ENCODE measurements around the gene AK3. TPM values are rescaled to one million over a fixed set of nuclear protein-coding genes. Genes with fewer than 3 reads are reported as not detected.

Gene AK3
- total and polyA plus RNA-seq, 4 experiments from 2014 or later = 23.1 to 47.9 (median 26.8) TPM

DNA sequence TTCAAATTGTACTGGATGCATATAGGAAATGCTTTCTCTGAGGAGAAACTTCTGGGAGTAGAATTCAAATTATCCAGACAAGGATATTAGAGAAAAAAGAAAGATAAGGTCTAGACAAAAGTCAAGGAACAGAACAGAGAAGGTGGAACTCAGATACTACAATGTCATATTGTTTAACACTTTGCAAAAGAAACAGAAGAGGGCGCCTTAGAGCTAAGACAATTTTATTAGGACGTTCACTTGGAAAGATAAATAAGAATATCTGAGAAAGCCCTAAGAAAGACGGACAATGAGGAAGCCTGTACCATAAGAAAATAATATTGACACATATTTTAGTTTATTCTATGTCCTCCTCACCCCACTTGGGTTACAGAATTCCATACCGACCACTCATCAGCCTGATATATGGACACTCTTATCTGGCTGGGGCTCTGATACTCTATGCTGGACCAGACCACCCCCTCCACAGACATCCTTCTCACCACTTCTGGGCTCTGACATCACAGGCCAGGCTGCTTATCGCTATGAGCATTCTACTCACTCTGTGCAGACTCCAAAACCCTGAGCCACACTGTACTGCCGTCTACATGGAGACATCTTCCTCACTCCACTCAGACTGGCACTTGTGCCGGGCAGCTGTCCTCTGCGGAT is 9.1 kb upstream of the AK3 start:
- POLR2A ChIA-PET (ENCODE audit: partially characterized antibody) = interaction anchor here (1.3 to 1.9 kb wide), 3 partner anchors 9 to 82 kb away, joined by 3 to 10 read pairs (median 3); partner anchors contain the start of gene AK3
- Mint-ChIP-seq H3K4me3 (no peak overlapping the region), H3K27me3 (no peaks in the 10 kb centered on the region), H3K4me1 (peaks cover 4 to 7% (median 5%) of the 10 kb centered on the region in 4 donors), H3K27ac (no peak overlapping the region), H3K9me3 (no peaks in the 10 kb centered on the region), H3K36me3 (no peaks in the 10 kb centered on the region)
- Histone ChIP-seq H3K4me1 (ENCODE audit: insufficient read depth, low read length) (no peaks in the 10 kb centered on the region), H3K27me3 (ENCODE audit: insufficient read depth, low read length) (no peaks in the 10 kb centered on the region), H3K36me3 (ENCODE audit: insufficient read depth, low read length) (no peaks in the 10 kb centered on the region), H3K27ac (ENCODE audit: low read depth, low read length) (no peak overlapping the region), H3K4me3 (ENCODE audit: low read length in 2 of 2) (no peak overlapping the region), H3K9me3 (ENCODE audit: control insufficient read depth in 1 of 2, low read length in 2 of 2) (no peaks in the 10 kb centered on the region)
- DNase-seq = peak in 4 of 5 donors; percentile 29 to 42 (median 32)
- intact Hi-C loops (cut with micrococcal nuclease) = loop anchor here (1.0 kb wide), 1 partner anchor 146 kb away; no protein-coding TSS in a partner anchor
- CTCF ChIA-PET (ENCODE audit: partially characterized antibody) = interaction anchor here (0.7 to 16.6 kb wide), 12 partner anchors 8 to 851 kb away, joined by 3 to 249 read pairs (median 4); partner anchors contain the start of genes AK3 and JAK2

DNA sequence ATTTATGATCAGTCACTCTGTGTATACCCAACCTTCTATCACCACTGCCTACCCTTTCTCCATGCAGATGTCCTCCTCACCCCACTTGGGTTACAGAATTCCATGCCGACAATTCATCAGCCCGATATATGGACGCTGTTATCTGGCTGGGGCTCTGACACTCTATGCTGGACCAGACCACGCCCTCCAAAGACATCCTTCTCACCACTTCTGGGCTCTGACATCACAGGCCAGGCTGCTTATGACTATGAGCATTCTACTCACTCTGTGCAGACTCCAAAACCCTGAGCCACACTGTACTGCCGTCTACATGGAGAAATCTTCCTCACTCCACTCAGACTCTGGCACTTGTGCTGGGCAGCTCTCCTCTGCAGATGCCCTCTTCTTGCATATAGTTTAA is 7.6 kb upstream of the AK3 start:
- Mint-ChIP-seq H3K27me3 (no peaks in the 10 kb centered on the region), H3K4me1 (peaks cover 4 to 7% (median 5%) of the 10 kb centered on the region in 4 donors), H3K27ac (no peak overlapping the region), H3K9me3 (no peaks in the 10 kb centered on the region), H3K4me3 (no peak overlapping the region), H3K36me3 (no peaks in the 10 kb centered on the region)
- ChIA-PET POLR2A (ENCODE audit: partially characterized antibody) (interaction anchor here (1.9 kb wide), 1 partner anchor 8 kb away, joined by 10 read pairs; the partner anchor contains the start of gene AK3), CTCF (ENCODE audit: partially characterized antibody) (interaction anchor here (0.8 to 16.6 kb wide), 6 partner anchors 7 to 852 kb away, joined by 3 to 249 read pairs (median 16); partner anchors contain the start of genes AK3 and JAK2)
- Histone ChIP-seq H3K27ac (ENCODE audit: low read depth, low read length) (no peak overlapping the region), H3K4me1 (ENCODE audit: insufficient read depth, low read length) (no peaks in the 10 kb centered on the region), H3K4me3 (ENCODE audit: low read length in 2 of 2) (no peak overlapping the region), H3K9me3 (ENCODE audit: control insufficient read depth in 1 of 2, low read length in 2 of 2) (no peaks in the 10 kb centered on the region), H3K27me3 (ENCODE audit: insufficient read depth, low read length) (no peaks in the 10 kb centered on the region), H3K36me3 (ENCODE audit: insufficient read depth, low read length) (no peaks in the 10 kb centered on the region)
- intact Hi-C loops (cut with micrococcal nuclease) = no loop called here
- no peak for DNase-seq

DNA sequence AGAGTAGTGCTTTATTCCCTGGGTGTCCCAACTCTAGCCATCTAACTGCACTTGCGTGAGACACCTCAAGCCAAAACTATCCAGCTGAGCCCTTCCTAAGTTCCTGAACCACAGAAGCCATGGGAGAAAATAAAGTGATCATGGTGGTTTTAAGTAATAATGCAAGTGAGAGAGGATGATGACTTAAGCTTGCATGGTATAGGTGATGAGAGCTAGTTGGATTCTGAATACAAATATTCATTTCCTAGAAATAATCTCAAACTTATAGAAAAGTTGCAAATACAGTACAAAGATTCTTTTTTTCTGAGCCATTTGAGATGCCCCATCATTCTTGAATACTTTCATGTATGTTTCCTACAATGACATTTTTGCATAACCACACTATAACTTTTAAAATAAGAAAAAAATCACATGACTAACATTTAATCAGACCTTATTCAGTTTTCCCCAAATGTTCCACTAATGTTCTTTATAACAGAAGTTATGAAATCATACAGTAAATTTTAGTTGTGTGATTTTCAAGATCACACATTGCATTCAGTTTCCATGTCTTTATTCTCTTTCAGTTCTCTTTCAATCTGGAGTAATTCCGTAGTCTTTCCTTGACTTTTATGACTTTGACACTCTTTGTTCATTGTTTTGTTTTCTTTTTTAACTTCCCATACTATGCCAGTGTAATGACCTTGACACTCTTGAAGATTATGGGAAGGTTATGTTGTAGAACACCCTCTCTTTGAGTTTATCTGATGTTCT is 5.5 kb upstream of the AK3 start:
- H3K4me3 Mint-ChIP-seq = no peak overlapping the region
- H3K4me3 ChIP-seq (ENCODE audit: low read length in 2 of 2) = no peak overlapping the region
- no peaks in the 10 kb centered on the region for H3K9me3 ChIP-seq (ENCODE audit: control insufficient read depth in 1 of 2, low read length in 2 of 2)
- ChIA-PET POLR2A (ENCODE audit: partially characterized antibody) (no interaction called here), CTCF (ENCODE audit: partially characterized antibody) (interaction anchor here (1.4 to 10.9 kb wide), 3 partner anchors 9 to 19 kb away, joined by 3 to 152 read pairs (median 5); no protein-coding TSS in a partner anchor)
- peak overlapping the region in 2 of 7 donors; percentile 7 to 58 for H3K27ac Mint-ChIP-seq
- no peaks in the 10 kb centered on the region for H3K27me3 ChIP-seq (ENCODE audit: insufficient read depth, low read length)
- no peak for DNase-seq
- H3K27me3 Mint-ChIP-seq = no peaks in the 10 kb centered on the region
- no peaks in the 10 kb centered on the region for H3K36me3 ChIP-seq (ENCODE audit: insufficient read depth, low read length)
- H3K4me1 Mint-ChIP-seq = peaks cover 11 to 13% (median 12%) of the 10 kb centered on the region in 4 donors
- no peak overlapping the region for H3K27ac ChIP-seq (ENCODE audit: low read depth, low read length)
- intact Hi-C loops (cut with micrococcal nuclease) = no loop called here
- peaks cover 5% of the 10 kb centered on the region for H3K4me1 ChIP-seq (ENCODE audit: insufficient read depth, low read length)
- H3K9me3 Mint-ChIP-seq = no peaks in the 10 kb centered on the region
- peaks cover 0 to 1% of the 10 kb centered on the region in 2 donors for H3K36me3 Mint-ChIP-seq

DNA sequence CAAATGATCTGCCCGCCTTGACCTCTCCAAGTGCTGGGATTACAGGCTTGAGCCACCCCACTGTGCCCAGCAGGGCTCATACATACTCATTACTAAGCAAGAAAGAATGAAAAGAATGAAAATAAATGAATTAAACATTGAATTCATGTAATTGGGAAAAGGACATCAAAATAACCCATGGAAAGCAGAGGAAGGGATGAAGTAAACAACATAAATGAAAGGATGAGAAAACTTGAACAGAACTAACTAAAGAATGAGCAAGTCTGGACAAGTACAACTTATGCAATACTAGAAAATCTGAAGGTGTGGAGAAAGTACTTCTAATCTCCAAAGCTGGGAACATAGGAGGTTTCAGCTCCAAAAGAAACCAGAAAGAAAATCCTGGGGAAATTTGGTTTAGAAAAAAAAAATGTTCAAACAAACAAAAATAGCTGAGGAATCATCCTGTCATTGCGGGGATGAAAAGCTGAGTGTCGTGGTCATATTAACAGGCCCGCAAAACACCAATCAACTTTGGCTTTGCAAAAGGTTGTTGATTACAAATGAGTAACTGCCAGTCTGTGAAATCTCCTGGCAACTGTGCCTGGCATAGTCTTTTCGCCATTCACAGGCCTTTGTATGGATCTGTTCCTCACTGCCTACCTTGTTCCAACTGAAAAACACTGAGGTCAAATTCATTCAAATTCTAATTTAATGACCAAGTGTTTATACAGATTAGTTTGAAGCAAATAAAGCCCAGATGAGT is 2.3 kb upstream of the AK3 start:
- peaks cover 0 to 7% of the 10 kb centered on the region in 2 donors for H3K36me3 Mint-ChIP-seq
- H3K4me1 Mint-ChIP-seq = peaks cover 18 to 30% (median 26%) of the 10 kb centered on the region in 4 donors
- H3K27me3 ChIP-seq (ENCODE audit: insufficient read depth, low read length) = no peaks in the 10 kb centered on the region
- no peaks in the 10 kb centered on the region for H3K36me3 ChIP-seq (ENCODE audit: insufficient read depth, low read length)
- no peaks in the 10 kb centered on the region for H3K9me3 Mint-ChIP-seq
- H3K27ac ChIP-seq (ENCODE audit: low read depth, low read length) = no peak overlapping the region
- H3K27ac Mint-ChIP-seq = peak overlapping the region in 2 of 7 donors; percentile 65 to 75
- POLR2A ChIA-PET (ENCODE audit: partially characterized antibody) = interaction anchor here (0.7 to 3.8 kb wide), 3 partner anchors 50 to 81 kb away, joined by 4 to 44 read pairs (median 33); partner anchors contain the start of genes CDC37L1, PLPP6 and RCL1
- H3K4me3 Mint-ChIP-seq = peak overlapping the region in 5 of 8 donors; percentile 44 to 91 (median 69)
- H3K9me3 ChIP-seq (ENCODE audit: control insufficient read depth in 1 of 2, low read length in 2 of 2) = no peaks in the 10 kb centered on the region
- CTCF ChIA-PET (ENCODE audit: partially characterized antibody) = interaction anchor here (1.1 to 10.9 kb wide), 3 partner anchors 15 to 857 kb away, joined by 3 to 152 read pairs (median 3); no protein-coding TSS in a partner anchor
- H3K27me3 Mint-ChIP-seq = no peaks in the 10 kb centered on the region
- no peak for DNase-seq
- H3K4me3 ChIP-seq (ENCODE audit: low read length in 2 of 2) = no peak overlapping the region
- peaks cover 23% of the 10 kb centered on the region for H3K4me1 ChIP-seq (ENCODE audit: insufficient read depth, low read length)
- intact Hi-C loops (cut with micrococcal nuclease) = loop anchor here (5.0 kb wide), 4 partner anchors 244 to 1216 kb away; partner anchors contain the start of genes JAK2, PLGRKT and RFX3

DNA sequence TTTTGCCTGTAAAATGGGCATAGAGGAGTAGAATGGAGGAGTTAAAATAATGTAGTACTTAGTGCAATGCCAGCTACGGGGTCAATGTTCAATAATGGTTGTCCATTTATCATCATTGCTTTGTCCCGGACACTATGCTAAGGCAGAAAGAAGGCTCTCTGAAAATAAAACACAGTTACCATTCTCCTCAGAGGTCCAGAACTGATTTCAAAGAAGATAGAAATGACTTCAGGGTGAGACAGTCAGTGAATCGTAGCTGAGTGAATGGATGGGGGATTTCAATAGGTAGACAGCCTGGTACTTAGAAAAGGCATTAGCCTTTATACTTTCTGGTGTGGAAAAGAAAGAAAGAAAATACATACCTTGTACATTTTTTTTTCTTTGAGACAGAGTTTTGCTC is 1.2 kb upstream of the AK3 start:
- Mint-ChIP-seq H3K27me3 (no peaks in the 10 kb centered on the region), H3K9me3 (no peaks in the 10 kb centered on the region), H3K27ac (peak overlapping the region; percentile 65 to 94 (median 86)), H3K4me1 (peaks cover 19 to 36% (median 29%) of the 10 kb centered on the region in 4 donors), H3K36me3 (peaks cover 0 to 7% of the 10 kb centered on the region in 2 donors), H3K4me3 (peak overlapping the region; percentile 80 to 97 (median 92))
- Histone ChIP-seq H3K4me1 (ENCODE audit: insufficient read depth, low read length) (peaks cover 27% of the 10 kb centered on the region), H3K36me3 (ENCODE audit: insufficient read depth, low read length) (no peaks in the 10 kb centered on the region), H3K27ac (ENCODE audit: low read depth, low read length) (no peak overlapping the region), H3K9me3 (ENCODE audit: control insufficient read depth in 1 of 2, low read length in 2 of 2) (no peaks in the 10 kb centered on the region), H3K4me3 (ENCODE audit: low read length in 2 of 2) (no peak overlapping the region), H3K27me3 (ENCODE audit: insufficient read depth, low read length) (no peaks in the 10 kb centered on the region)
- CTCF ChIA-PET (ENCODE audit: partially characterized antibody) = interaction anchor here (0.7 to 10.9 kb wide), 4 partner anchors 8 to 138 kb away, joined by 3 to 152 read pairs (median 13); no protein-coding TSS in a partner anchor
- intact Hi-C loops (cut with micrococcal nuclease) = loop anchor here (5.0 kb wide), 4 partner anchors 245 to 1215 kb away; partner anchors contain the start of genes JAK2, PLGRKT and RFX3
- POLR2A ChIA-PET (ENCODE audit: partially characterized antibody) = interaction anchor here (1.0 to 3.8 kb wide), 9 partner anchors 7 to 886 kb away, joined by 3 to 44 read pairs (median 10); partner anchors contain the start of genes CDC37L1, JAK2, PLGRKT and RCL1
- no peak for DNase-seq

DNA sequence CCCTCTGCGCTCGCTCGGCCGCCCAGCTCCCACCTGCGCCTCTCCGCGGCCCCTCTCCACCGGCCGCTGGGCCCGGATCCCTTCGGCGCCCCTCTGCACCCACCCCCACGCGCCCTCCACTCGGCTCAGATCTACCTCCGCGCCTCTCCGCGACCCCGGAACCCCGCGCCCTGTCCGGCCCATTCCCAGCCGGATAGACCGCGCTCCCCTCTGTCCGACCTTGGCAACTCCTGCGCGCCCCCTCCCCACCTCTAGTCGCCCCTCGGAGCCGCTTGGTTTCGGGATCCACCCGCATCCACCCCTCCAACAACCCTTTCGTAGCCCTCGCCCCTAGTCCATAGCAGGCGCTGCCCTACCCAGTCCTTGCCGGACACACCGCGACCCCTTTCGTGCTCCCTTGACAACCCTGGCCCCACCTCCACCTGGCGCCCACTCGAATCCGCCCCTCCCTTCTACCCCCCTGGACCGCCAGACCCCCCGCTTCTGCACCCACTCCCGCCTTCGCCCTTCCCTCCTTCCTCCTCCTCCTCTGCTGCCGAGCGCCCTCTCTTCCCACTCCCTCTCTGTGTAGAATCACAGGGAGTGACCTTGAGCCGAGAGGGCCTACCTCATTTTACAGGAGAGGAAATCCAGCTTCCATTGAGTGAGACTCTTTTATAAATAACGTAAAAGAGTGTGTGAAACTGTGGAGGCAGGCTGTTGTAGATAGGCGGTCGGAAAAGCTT is 525 bp upstream of the AK3 start:
- peaks cover 0 to 7% of the 10 kb centered on the region in 2 donors for H3K36me3 Mint-ChIP-seq
- H3K4me1 Mint-ChIP-seq = peaks cover 17 to 40% (median 30%) of the 10 kb centered on the region in 4 donors
- no peaks in the 10 kb centered on the region for H3K36me3 ChIP-seq (ENCODE audit: insufficient read depth, low read length)

More for the DNA sequence above, 525 bp upstream of the AK3 start:
- ChIA-PET CTCF (ENCODE audit: partially characterized antibody) (interaction anchor here (0.7 to 10.9 kb wide), 6 partner anchors 9 to 137 kb away, joined by 3 to 152 read pairs (median 6); partner anchors contain the start of gene PLPP6), POLR2A (ENCODE audit: partially characterized antibody) (interaction anchor here (0.8 to 3.8 kb wide), 25 partner anchors 8 to 1672 kb away, joined by 3 to 44 read pairs (median 7); partner anchors contain the start of genes CDC37L1, JAK2, PLGRKT and PLPP6)
- H3K27ac ChIP-seq (ENCODE audit: low read depth, low read length) = peak overlapping the region; percentile 78
- H3K4me3 Mint-ChIP-seq = peak overlapping the region; percentile 81 to 97 (median 92)
- DNase-seq = peak in 4 of 5 donors; percentile 6 to 40 (median 14)
- no peaks in the 10 kb centered on the region for H3K9me3 Mint-ChIP-seq
- H3K27me3 ChIP-seq (ENCODE audit: insufficient read depth, low read length) = no peaks in the 10 kb centered on the region
- no peaks in the 10 kb centered on the region for H3K27me3 Mint-ChIP-seq
- H3K4me3 ChIP-seq (ENCODE audit: low read length in 2 of 2) = peak overlapping the region; percentile 19 to 79
- peak overlapping the region; percentile 65 to 94 (median 86) for H3K27ac Mint-ChIP-seq
- peaks cover 29% of the 10 kb centered on the region for H3K4me1 ChIP-seq (ENCODE audit: insufficient read depth, low read length)
- no peaks in the 10 kb centered on the region for H3K9me3 ChIP-seq (ENCODE audit: control insufficient read depth in 1 of 2, low read length in 2 of 2)
- intact Hi-C loops (cut with micrococcal nuclease) = loop anchor here (1.0 to 5.0 kb wide), 8 partner anchors 17 to 1214 kb away; partner anchors contain the start of genes CDC37L1, JAK2, PLGRKT and PLPP6
